Bronchial epithelial cell (primary cell): ENCODE results near the gene TMEM191C. TPM values are rescaled to one million over a fixed set of nuclear protein-coding genes. Genes with fewer than 3 reads are reported as not detected.
"Not testable (repeated sequence)": the region's sequence is repeated elsewhere in the genome, so short reads cannot be mapped to it uniquely, and the experiment has no call there.

ENCODE experiments used
- DNase-seq: peaks from one replicate; pipeline ENCODE4 v3.0.0-alpha.2; 2010; ENCODE audit warnings: low read depth
- FAIRE-seq: peaks from 2 replicates; lab custom pipeline; 2011; peaks lifted over from hg19 to GRCh38; lab: Jason Lieb, UNC
- H3K27me3 ChIP-seq: 2 replicates; pipeline ENCODE4 v1.5.1; 2011; ENCODE audit warnings: low read length; ENCODE audit not compliant: control insufficient read depth, insufficient read depth
- H3K36me3 ChIP-seq: 2 replicates; pipeline ENCODE4 v1.5.1; 2011; ENCODE audit warnings: low read length; ENCODE audit not compliant: control insufficient read depth, insufficient read depth
- H3K4me3 ChIP-seq: 2 replicates; pipeline ENCODE4 v1.5.1; 2011; ENCODE audit warnings: mild to moderate bottlenecking, low read depth, low read length, control low read depth
- total RNA-seq: library from RNA; depleted of rRNA; stranded (reverse); fragments of >200 nt; gene quantifications from 2 replicates; pipeline ENCODE4 v1.2.1, GENCODE V29; 2014
- TF ChIP-seq, protein P1 (sequence below): IDR thresholded peaks from 2 replicates; pipeline ENCODE4 v1.5.1; 2011; ENCODE audit warnings: mild to moderate bottlenecking, moderate library complexity, low read length, control low read depth, inconsistent platforms; ENCODE audit not compliant: insufficient read depth, severe bottlenecking

The TMEM191C gene
- total RNA-seq, 1 donor from 2014 or later, result 1.3 TPM

DNA sequence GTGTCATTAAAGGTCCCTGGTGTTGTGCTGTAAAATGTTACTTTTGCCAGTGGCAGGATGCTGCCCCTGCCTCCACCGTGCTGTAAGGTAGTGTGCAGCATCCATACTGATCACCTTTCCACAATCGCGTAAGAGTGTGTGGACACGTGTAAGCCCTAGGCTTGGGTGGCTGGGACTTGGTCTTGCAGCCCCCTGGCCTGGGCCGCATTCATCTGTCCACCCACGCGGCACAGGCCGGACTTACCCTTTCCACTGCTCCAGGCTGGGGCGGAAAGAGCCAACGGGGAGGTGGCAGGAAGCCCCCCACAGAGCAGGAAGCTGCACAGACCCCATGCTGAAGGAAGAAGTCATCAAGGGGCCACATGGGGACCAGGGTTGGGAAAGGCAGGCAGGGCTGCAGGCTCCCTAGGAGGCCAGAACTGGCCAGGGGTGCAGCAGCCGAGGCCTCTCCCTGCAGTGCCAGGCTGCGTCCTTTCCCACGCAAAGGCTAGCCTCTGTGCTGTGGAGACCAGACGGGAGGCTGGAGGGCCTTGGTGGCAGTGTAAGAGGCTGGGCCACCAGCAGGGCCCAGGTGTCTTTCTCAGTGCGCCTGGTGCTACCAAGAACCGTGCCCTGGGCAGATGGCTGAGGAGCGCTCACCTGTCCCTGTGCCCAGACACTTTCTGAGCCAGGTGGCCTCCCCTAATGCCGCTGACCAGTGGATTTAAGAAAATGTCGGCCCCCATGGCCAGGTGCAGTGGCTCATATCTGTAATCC, 11.7 kb upstream of the TMEM191C start:
- H3K36me3 ChIP-seq, result no peaks in the 10 kb centered on the region
- H3K27me3 ChIP-seq, result no peaks in the 10 kb centered on the region
- no peak overlapping the region for H3K4me3 ChIP-seq
- TF ChIP-seq, protein P1, sequence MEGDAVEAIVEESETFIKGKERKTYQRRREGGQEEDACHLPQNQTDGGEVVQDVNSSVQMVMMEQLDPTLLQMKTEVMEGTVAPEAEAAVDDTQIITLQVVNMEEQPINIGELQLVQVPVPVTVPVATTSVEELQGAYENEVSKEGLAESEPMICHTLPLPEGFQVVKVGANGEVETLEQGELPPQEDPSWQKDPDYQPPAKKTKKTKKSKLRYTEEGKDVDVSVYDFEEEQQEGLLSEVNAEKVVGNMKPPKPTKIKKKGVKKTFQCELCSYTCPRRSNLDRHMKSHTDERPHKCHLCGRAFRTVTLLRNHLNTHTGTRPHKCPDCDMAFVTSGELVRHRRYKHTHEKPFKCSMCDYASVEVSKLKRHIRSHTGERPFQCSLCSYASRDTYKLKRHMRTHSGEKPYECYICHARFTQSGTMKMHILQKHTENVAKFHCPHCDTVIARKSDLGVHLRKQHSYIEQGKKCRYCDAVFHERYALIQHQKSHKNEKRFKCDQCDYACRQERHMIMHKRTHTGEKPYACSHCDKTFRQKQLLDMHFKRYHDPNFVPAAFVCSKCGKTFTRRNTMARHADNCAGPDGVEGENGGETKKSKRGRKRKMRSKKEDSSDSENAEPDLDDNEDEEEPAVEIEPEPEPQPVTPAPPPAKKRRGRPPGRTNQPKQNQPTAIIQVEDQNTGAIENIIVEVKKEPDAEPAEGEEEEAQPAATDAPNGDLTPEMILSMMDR, result no peak
- FAIRE-seq (no peak), DNase-seq (no peak)

DNA sequence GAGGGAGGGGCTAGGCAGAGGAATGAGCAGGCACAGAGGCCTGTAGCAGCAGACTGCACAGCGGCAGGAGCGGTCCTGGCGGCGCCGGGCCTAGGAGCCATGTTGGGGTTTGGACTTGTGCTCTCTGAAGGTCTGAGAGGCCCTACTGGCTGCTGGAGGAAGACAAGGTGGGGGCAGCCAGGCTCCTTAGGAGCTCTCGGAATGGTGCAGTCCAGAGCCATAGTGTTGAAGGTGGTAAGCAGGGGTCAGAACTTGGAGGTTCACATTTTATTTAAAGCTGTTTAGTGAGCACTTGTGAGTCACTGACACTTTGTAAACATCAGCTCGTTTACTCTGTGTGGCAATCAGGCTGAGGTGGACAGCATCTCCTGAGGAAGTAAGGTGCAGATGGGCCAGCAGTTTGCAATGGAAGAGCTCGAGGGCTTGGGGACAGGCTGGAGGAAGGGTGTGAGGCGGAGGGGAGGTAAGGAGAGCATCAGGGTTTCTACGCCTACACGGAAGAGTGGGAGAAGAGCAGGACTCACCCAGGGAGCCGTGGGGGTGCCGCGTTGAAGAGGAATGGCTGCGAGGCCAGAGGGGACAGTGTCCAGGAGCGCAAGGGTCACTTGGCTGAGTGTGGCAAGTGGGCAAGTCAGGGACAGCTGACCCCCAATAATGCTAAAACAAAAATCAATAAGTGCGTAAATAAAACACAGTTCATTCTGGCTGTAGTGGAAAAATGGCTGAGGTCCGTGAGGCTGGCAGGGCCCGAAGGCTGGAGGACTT, 10.0 kb upstream of the TMEM191C start:
- Histone ChIP-seq H3K27me3 (no peaks in the 10 kb centered on the region), H3K4me3 (no peak overlapping the region), H3K36me3 (no peaks in the 10 kb centered on the region)
- FAIRE-seq (peak; percentile 83), DNase-seq (peak; percentile 81)
- TF ChIP-seq, protein P1, result no peak

DNA sequence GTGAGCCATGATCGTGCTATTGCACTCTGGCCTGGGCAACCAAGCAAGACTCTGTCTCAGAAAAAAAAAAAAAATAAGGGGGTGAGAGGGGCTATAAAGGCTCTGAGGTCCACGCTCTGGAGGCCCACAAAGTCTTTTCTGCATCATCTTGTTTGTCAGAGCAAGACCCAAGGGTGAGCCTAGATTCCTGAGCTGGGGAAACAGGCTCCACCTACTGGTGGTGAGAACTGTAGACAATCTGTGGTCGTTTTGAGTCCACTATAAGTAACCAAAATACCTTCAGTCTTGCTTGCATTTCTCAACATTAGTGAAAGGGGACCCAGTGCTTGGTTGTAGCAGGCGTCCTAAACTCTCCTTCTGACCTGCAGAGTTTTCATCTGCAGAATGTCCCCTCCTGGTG, 4.5 kb upstream of the TMEM191C start:
- H3K27me3 ChIP-seq, H3K36me3 ChIP-seq, FAIRE-seq, H3K4me3 ChIP-seq, DNase-seq: not testable (repeated sequence)

DNA sequence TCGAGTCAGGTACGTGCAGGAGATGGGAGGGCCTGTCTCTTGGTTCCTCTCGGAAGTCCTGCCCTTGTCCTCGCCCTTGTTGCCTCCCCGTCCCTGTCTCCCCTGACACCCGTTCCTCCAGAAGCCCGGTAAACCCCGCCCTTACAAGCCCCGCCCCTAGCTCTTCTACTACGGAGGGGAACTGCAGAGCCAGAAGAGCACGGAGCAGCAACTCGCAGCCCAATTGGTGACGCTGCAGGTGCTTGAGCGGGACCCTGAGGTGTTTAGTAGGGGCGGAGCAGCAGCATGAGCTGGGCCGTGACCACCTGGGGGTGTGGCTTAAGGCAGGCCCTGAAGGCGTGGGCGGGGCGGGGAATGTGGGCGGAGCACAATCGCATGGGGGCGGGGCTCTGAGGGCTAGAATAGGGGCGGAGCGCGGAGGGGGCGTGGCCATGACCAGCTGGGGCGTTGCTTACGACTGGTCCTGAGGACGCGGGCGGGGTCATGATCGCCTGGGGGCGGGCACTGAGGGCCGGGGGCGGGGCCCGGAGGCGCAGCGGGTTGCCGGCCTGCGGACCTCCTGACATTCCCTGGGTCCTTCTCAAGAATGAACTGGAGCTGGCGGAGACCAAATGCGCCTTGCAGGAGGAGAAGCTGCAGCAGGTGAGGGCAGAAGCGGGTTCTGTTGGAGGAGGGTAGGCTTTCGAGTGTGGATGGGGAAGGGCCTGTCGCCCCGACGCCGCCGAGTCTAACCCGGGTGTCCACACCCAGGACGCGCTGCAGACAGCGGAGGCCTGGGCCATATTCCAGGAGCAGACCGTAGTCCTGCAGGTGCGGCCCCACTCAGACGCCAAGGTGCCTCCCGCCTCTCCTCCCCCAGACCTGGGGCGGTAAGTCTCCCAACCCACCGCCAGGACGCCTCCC, 1.3 kb downstream of the TMEM191C start:
- H3K36me3 ChIP-seq, H3K27me3 ChIP-seq, FAIRE-seq: not testable (repeated sequence)
- peak overlapping the region; percentile 26 for H3K4me3 ChIP-seq
- peak; percentile 84 for DNase-seq

DNA sequence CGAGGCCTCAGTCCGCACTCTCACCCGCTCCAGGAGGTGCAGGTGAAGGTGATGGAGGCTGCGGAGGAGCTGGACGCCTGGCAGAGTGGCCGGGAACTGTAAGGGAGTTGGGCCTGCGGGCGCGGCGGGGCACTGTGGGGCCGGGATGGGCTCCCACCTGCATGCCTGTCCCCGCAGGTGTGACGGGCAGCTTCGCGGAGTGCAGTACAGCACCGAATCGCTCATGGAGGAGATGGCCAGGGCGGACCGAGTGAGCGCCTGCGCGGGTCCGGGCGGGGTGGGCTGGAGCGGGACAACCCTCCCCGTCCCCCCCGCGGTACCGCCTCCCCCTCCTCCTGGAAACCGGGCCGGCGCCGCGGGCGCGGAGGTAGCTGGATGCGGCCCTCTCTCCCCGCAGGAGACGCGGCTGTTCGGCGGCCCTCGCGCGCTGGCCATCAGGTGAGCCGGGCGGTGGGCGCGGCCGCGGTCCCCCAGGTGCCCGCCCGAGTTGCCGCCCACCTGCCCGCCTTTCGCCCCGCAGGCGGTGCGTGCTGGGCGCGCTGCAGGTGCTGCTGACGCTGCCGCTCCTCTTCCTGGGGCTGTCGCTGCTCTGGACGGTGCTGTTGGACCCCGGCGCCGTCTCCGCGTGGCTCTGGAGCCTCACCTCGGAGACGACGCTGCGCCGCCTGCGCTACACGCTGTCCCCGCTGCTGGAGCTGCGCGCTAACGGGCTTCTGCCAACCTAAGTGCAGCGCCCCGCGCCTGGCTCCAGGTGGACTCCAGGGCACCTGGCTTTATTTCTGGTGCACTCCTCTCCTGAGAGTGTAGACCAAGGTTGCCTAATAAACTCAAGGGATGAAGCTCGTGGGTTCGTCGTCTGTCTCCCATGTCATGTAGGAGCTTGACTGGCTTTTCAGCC, 2.2 kb downstream of the TMEM191C start:
- DNase-seq, FAIRE-seq, H3K27me3 ChIP-seq: not testable (repeated sequence)

DNA sequence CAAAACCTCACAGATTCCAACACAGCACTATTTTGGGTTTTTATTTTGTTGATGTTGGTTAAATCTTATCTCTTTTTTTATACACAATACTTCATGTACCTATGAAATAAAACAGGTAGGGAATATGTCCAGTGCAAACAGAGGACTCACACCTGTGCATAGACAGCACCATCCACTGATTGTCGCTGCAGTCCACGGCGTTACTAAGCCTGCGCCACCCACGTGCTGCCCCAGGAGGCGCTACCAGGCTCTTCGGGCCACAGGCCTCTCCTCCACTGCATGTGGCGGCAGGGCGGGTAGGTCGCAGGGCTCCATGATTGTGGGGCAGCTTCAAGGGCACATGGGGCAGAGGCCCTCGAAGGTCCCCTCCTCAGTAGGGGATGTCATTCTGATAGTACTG, 5.8 kb downstream of the TMEM191C start:
- H3K36me3 ChIP-seq, H3K4me3 ChIP-seq, H3K27me3 ChIP-seq, DNase-seq, FAIRE-seq: not testable (repeated sequence)

More for the DNA sequence above, 2.2 kb downstream of the TMEM191C start:
- H3K4me3 ChIP-seq, H3K36me3 ChIP-seq: not testable (repeated sequence)

DNA sequence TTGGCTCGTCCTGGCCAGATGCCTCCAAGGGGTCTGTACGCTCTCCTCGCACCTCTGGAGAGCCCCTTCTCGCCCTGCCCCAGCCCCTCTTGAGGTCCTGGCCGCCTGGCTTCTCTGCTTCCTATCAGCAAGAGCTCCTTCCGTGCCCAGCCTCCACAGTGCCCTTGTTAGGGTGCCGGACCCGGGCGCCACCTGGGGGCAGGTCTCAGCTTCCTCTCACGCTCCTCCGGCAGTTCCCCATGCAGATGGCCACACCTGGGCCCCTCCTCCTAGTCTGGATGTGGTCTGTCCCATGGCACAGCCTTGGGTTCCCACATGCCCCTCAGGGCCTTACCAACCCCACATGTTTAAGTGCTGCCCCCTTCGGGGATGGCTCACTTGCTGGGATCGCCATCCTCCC, 6.5 kb downstream of the TMEM191C start:
- DNase-seq, FAIRE-seq, H3K4me3 ChIP-seq, H3K27me3 ChIP-seq, H3K36me3 ChIP-seq: not testable (repeated sequence)

DNA sequence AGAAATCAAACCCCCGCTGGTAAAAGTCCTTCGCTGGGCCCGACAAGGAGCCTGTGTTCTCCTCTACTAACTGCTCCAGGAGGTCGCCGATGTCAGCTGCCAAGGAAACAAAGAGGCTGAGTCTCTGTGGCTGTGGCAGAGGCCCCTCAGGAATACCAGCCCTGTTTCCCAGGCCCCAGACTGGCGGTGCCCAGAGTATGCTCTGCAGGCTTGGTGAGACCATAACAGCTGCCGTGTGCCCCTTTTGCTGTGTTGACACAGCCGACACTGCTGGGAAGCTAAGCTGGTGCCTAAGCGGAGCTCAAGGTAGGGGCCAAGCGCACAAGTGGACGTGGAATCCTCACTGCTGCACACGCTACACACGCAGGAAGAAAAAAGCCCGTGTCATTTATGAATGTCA, 16.9 kb downstream of the TMEM191C start:
- H3K4me3 ChIP-seq, DNase-seq, H3K36me3 ChIP-seq, FAIRE-seq, H3K27me3 ChIP-seq: not testable (repeated sequence)

DNA sequence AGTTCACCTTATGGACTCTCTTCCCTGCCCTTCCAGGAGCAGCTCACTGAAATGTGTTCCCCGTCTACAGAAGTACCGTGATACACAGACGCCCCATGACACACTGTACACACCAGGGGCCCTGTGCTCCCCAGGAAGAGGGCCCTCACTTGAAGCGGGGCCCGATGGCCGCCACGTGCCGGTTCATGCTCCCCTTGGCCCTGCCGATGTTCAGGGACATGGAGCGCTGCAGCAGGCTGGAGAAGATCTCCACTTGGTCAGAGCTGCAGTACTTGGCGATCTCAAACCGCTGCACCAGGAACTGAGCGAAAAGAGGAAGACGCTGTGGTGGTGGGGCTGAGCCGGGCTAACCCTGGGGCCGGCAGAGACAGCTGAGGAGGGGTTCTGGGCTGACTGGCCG, 20.5 kb downstream of the TMEM191C start:
- DNase-seq, H3K36me3 ChIP-seq, H3K27me3 ChIP-seq, H3K4me3 ChIP-seq, FAIRE-seq: not testable (repeated sequence)

DNA sequence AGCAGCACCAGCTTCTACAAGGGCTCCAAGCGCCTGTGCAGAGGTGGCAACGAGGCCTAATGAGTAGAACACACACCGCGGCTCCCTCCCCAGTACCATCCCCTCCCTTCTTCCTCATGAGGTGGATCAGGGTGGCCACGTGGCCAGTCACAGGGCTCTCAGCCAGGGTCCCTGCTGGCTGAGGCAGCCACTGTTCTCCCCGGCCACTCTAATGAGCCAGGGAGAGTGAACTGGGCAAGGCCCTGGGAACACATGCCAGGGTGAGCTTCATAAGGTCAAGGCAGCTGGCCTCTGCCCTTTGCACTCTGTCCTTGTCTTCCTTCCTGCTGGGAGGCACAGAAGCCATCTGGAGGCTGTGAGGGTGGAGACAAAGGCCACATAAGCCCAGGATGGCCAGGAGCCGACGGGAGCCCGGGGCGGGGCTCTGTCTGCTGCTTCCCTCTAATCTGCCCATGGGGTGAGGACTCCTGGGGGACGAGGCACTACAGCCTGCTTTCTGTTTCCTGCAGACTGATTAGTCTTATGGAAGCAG, 22.0 kb downstream of the TMEM191C start:
- H3K4me3 ChIP-seq, DNase-seq, H3K27me3 ChIP-seq, FAIRE-seq, H3K36me3 ChIP-seq: not testable (repeated sequence)
